Measurements from ENCODE around the gene TEKT2. TPM values are rescaled to one million over a fixed set of nuclear protein-coding genes. Genes with fewer than 3 reads are reported as not detected.
A peak's percentile ranks its signal among the peaks of the same experiment; 100 is the strongest.

Gene TEKT2
- total and polyA plus RNA-seq, 8 donors = 1.3 to 17.6 (median 1.7) TPM

DNA sequence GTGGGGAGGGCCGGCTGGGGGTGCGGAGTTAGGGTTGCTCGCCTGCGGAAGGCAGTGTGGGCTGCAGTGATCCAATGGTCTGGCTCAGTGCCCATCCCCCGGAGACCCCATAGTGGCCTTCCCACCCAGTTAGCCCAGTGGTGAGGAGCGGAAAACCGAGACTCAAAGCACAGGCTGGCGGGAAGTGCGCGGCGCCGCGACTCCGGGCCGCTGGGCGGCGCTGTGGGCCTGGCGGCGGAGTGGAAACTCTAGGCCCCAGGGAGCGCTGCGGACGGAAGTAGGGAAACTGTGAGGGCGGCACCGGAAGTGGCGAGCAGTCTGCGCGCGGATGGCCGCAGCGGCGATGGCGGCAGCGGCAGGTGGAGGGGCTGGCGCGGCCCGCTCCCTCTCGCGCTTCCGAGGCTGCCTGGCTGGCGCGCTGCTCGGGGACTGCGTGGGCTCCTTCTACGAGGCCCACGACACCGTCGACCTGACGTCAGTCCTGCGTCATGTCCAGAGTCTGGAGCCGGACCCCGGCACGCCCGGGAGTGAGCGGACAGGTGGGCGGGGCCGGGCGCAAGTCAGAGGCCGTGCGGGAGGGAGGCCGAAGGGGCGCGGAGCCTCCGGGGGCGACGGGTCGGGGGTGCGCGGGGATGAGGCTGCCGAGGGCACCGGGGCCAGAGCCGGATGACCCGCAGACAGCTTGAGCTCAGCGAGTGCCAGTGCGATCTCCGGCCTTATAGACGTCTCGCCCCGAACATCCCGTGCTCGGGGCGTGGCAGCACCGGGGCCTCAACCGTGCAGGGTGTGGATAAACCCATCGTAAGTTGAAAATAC lies 4.9 kb downstream of the TEKT2 start, which contains the start of gene ADPRS:
TSS of gene ADPRS (plus strand) at position 316 of the 816 bp plus-strand sequence. CDS start at position 329, 13 bp downstream.
- peaks cover 0 to 9% (median 5%) of the 10 kb centered on the region in 3 donors for H3K4me1 ChIP-seq
- 1% methylated on average over 77 to 84 of the region's 84 CpGs for WGBS, 2 donors
- DNase-seq (peak; percentile 84 to 96 (median 90)), ATAC-seq (peak; percentile 87 to 92 (median 90)), FAIRE-seq (no peak)
- H3K27ac ChIP-seq = peak within 1 kb of the TSS; percentile 73 to 86 (median 83)
- no peaks in the 10 kb centered on the region for H3K27me3 ChIP-seq
- TF ChIP-seq, protein P1, sequence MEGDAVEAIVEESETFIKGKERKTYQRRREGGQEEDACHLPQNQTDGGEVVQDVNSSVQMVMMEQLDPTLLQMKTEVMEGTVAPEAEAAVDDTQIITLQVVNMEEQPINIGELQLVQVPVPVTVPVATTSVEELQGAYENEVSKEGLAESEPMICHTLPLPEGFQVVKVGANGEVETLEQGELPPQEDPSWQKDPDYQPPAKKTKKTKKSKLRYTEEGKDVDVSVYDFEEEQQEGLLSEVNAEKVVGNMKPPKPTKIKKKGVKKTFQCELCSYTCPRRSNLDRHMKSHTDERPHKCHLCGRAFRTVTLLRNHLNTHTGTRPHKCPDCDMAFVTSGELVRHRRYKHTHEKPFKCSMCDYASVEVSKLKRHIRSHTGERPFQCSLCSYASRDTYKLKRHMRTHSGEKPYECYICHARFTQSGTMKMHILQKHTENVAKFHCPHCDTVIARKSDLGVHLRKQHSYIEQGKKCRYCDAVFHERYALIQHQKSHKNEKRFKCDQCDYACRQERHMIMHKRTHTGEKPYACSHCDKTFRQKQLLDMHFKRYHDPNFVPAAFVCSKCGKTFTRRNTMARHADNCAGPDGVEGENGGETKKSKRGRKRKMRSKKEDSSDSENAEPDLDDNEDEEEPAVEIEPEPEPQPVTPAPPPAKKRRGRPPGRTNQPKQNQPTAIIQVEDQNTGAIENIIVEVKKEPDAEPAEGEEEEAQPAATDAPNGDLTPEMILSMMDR (IDR thresholded peaks at IDR 0.05) = peak; percentile 97 to 99 (median 99)
- H3K9me3 ChIP-seq = no peaks in the 10 kb centered on the region
- peaks cover 0 to 10% (median 6%) of the 10 kb centered on the region in 3 donors for H3K36me3 ChIP-seq
- intact Hi-C loops (cut with DNase I) = no loop called here
- peak within 1 kb of the TSS; percentile 94 to 98 (median 96) for H3K4me3 ChIP-seq

DNA sequence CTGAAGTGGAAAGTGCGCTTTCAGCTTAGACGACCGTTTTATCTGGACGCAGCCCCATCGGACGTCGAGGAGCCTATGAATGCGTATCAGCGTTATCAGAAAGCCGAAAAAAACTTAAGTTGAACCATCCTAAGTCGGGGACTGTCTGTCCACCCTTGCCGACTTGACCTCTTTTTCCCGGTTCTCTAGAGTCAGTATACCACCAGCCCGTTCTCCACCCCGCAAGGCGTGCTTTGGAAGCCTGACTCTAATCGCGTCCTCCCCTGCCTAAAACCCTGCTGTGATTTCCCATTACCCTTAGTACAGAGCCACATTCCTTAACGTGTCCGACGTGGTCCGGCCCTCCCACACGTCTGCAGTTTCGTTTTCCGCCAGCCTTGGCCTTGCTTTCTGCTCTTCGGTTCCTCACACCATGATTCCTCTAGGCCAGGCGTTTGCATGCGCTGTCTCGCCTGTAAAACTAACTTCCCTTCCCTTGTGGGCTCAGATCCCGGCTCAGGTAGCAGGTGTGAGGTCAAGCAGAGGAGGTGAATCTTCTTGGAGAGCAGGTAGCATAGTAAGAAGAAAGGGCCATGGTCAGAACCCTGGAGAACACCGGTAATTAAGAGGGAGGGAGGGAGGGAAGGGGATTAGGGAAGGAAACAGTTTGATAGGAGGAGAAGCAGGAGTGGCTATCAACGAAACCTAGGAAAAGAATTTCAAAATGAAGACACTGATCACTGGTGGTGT lies 5.7 kb downstream of the TEKT2 start:
- Histone ChIP-seq H3K4me1 (peaks cover 0 to 9% (median 5%) of the 10 kb centered on the region in 3 donors), H3K4me3 (peak overlapping the region; percentile 94 to 98 (median 96)), H3K27ac (peak overlapping the region in 2 of 4 donors; percentile 86), H3K27me3 (no peaks in the 10 kb centered on the region), H3K9me3 (no peaks in the 10 kb centered on the region), H3K36me3 (peaks cover 0 to 13% (median 6%) of the 10 kb centered on the region in 3 donors)
- FAIRE-seq (no peak), DNase-seq (peak in 3 of 6 donors; percentile 19 to 47 (median 28)), ATAC-seq (peak in 3 of 4 donors; percentile 0 to 9 (median 6))
- 4 to 6% methylated on average over 32 of the region's 32 CpGs for WGBS, 2 donors
- intact Hi-C loops (cut with DNase I) = loop anchor here in 2 of 3 donors (10.0 kb wide), 4 partner anchors 95 to 335 kb away; no protein-coding TSS in a partner anchor
- TF ChIP-seq, protein P1 (IDR thresholded peaks at IDR 0.05) = no peak

- ATAC-seq (no peak), DNase-seq (peak in 2 of 6 donors; percentile 12 to 33), FAIRE-seq (no peak)
- peaks cover 0 to 13% (median 6%) of the 10 kb centered on the region in 3 donors for H3K36me3 ChIP-seq
- TF ChIP-seq, protein P1 (IDR thresholded peaks at IDR 0.05) = no peak
- H3K9me3 ChIP-seq = no peaks in the 10 kb centered on the region
- H3K4me3 ChIP-seq = no peak overlapping the region
- intact Hi-C loops (cut with DNase I) = loop anchor here in 2 of 3 donors (10.0 kb wide), 4 partner anchors 94 to 334 kb away; no protein-coding TSS in a partner anchor
- peaks cover 0 to 9% (median 5%) of the 10 kb centered on the region in 3 donors for H3K4me1 ChIP-seq
- WGBS, 2 donors = 89 to 95% methylated on average over 4 of the region's 4 CpGs
- no peaks in the 10 kb centered on the region for H3K27me3 ChIP-seq
- H3K27ac ChIP-seq = no peak overlapping the region
Measured at GRCh38 chr1:36091141-36091540, 7.2 kb downstream of the TEKT2 start.

DNA sequence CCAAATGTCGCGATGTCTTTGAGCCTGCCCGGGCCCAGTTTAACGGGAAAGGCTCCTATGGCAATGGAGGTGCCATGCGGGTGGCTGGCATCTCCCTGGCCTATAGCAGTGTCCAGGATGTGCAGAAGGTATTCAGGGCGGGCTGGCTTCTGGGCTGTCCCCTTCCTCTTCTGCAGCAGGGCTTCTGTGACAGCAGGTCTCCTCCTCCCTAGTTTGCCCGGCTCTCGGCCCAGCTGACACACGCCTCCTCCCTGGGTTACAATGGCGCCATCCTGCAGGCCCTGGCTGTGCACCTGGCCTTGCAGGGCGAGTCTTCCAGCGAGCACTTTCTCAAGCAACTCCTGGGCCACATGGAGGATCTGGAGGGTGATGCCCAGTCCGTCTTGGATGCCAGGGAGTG lies 7.8 kb downstream of the TEKT2 start:
- H3K9me3 ChIP-seq = no peaks in the 10 kb centered on the region
- 90 to 93% methylated on average over 13 of the region's 13 CpGs for WGBS, 2 donors
- ATAC-seq (no peak), DNase-seq (peak in 3 of 6 donors; percentile 13 to 42 (median 32)), FAIRE-seq (no peak)
- intact Hi-C loops (cut with DNase I) = loop anchor here in 2 of 3 donors (10.0 kb wide), 4 partner anchors 93 to 333 kb away; no protein-coding TSS in a partner anchor
- no peak overlapping the region for H3K27ac ChIP-seq
- no peaks in the 10 kb centered on the region for H3K27me3 ChIP-seq
- H3K4me3 ChIP-seq = no peak overlapping the region
- peaks cover 0 to 13% (median 6%) of the 10 kb centered on the region in 3 donors for H3K36me3 ChIP-seq
- peaks cover 0 to 9% (median 5%) of the 10 kb centered on the region in 3 donors for H3K4me1 ChIP-seq
- TF ChIP-seq, protein P1 (IDR thresholded peaks at IDR 0.05) = no peak
